K562 (cell line): ENCODE data around the gene TRPM4. TPM values are rescaled to one million over a fixed set of nuclear protein-coding genes. Genes with fewer than 3 reads are reported as not detected.

Experiments used
- BHLHE40 ChIP-seq: IDR thresholded peaks from 2 replicates; pipeline ENCODE4 v1.6.1; 2011; ENCODE audit warnings: low read length, improper control_type of control experiment
- CCNT2 ChIP-seq: IDR thresholded peaks from 2 replicates; pipeline ENCODE4 v1.6.1; 2011; ENCODE audit warnings: borderline replicate concordance, low read depth, mild to moderate bottlenecking, moderate library complexity, mixed read lengths, low read length; ENCODE audit not compliant: insufficient read length; ENCODE audit errors: extremely low read depth
- EP400 ChIP-seq: fragments of 450-650 bp; IDR thresholded peaks from 2 replicates; pipeline ENCODE4 v1.6.1; 2017; ENCODE audit warnings: antibody characterized with exemption, mild to moderate bottlenecking, moderate library complexity
- ETS2 ChIP-seq: IDR thresholded peaks from 2 replicates; pipeline ENCODE4 v1.6.1; 2016; ENCODE audit warnings: borderline replicate concordance, missing genetic modification characterization, mild to moderate bottlenecking, moderate library complexity, missing compliant biosample characterization; ENCODE audit not compliant: poor library complexity, severe bottlenecking
- FOSL1 ChIP-seq: fragments of 200-800 bp; sonication (Bioruptor generic); conservative IDR thresholded peaks from 2 replicates; pipeline ENCODE4 v1.6.1; 2016; ENCODE audit warnings: missing genetic modification characterization, missing compliant biosample characterization
- FOXP1 ChIP-seq: sonication (generic); formaldehyde crosslinking; IDR thresholded peaks from 2 replicates; pipeline ENCODE4 v1.8.0; 2022; ENCODE audit warnings: mild to moderate bottlenecking, missing genetic modification reagents
- GTF2A2 ChIP-seq: IDR thresholded peaks from 2 replicates; pipeline ENCODE4 v1.6.1; 2016; ENCODE audit warnings: mild to moderate bottlenecking, missing genetic modification characterization, missing compliant biosample characterization
- IRF9 ChIP-seq: fragments of 450-650 bp; IDR thresholded peaks from 2 replicates; pipeline ENCODE4 v1.6.1; 2016; ENCODE audit warnings: missing biosample characterization, missing genetic modification characterization
- KAT2B ChIP-seq: IDR thresholded peaks from one replicate; pipeline ENCODE4 v1.6.1; 2012; ENCODE audit warnings: low read depth, mild to moderate bottlenecking, control low read depth, inconsistent platforms, low read length, moderate library complexity
- MEF2D ChIP-seq: conservative IDR thresholded peaks from 2 replicates; pipeline ENCODE4 v1.6.1; 2016; ENCODE audit warnings: low read depth, missing genetic modification characterization, missing compliant biosample characterization
- SAFB2 ChIP-seq: fragments of 200-400 bp; formaldehyde crosslinking; IDR thresholded peaks from 2 replicates; pipeline ENCODE4 v1.6.1; 2018; ENCODE audit warnings: borderline replicate concordance, low read length, low read depth, moderate library complexity; ENCODE audit not compliant: severe bottlenecking
- ZNF263 ChIP-seq: sonication (generic); formaldehyde crosslinking; IDR thresholded peaks from 2 replicates; pipeline ENCODE4 v1.8.0; 2022; ENCODE audit warnings: mild to moderate bottlenecking, missing genetic modification reagents, borderline replicate concordance
- ZNF507 ChIP-seq: conservative IDR thresholded peaks from 2 replicates; pipeline ENCODE4 v1.6.1; 2017; ENCODE audit warnings: missing genetic modification characterization, missing compliant biosample characterization
- ZNF586 ChIP-seq: fragments of 450-650 bp; formaldehyde crosslinking; conservative IDR thresholded peaks from 2 replicates; pipeline ENCODE4 v1.4.0; 2020; ENCODE audit warnings: mild to moderate bottlenecking, moderate library complexity
- ZNF707 ChIP-seq: fragments of 250-450 bp; sonication (Bioruptor Pico); conservative IDR thresholded peaks from 2 replicates; pipeline ENCODE4 v1.8.0; 2022; ENCODE audit warnings: inconsistent platforms, mild to moderate bottlenecking, moderate library complexity
- polyA plus RNA-seq, 8 experiments: library from polyadenylated mRNA; depleted of rRNA in 4 of 8; stranded (reverse) in 5 of 8; unstranded in 3 of 8; fragments of >200 nt; fragmentation: Nextera tagmentation in 2 of 8; fragmentation: Illumina TruSeq in 1 of 8; extraction: Ambion mirVana in 2 of 8; extraction: Trizol in 1 of 8; gene quantifications; 2 replicates each; pipeline versions ENCODE4 v1.2.1 to v1.2.3, GENCODE V29; 2011 to 2014; ENCODE audit warnings: inconsistent platforms in 1 of 8, missing spikeins in 1 of 8
- total RNA-seq, 7 experiments: library from RNA; depleted of rRNA in 6 of 7; stranded (reverse); fragments of >200 nt in 6 of 7; fragmentation: Illumina TruSeq in 2 of 7; extraction: Trizol in 2 of 7; gene quantifications; 2 replicates each; pipeline versions ENCODE4 v1.2.1 to v1.2.3, GENCODE V29; 2011 to 2021; ENCODE audit warnings: low replicate concordance in 1 of 7
- TF ChIP-seq, protein P1 (sequence below): fragments of 250-450 bp; sonication (Bioruptor Pico); IDR thresholded peaks from 2 replicates; pipeline ENCODE4 v1.4.0; 2020; ENCODE audit warnings: mild to moderate bottlenecking, moderate library complexity
- TF ChIP-seq, protein P2 (sequence below): fragments of 250-450 bp; sonication (Bioruptor Pico); IDR thresholded peaks from 2 replicates; pipeline ENCODE4 v1.8.0; 2022; ENCODE audit warnings: inconsistent platforms
- TF ChIP-seq, protein P3 (sequence below): fragments of 450-650 bp; IDR thresholded peaks from 2 replicates; pipeline ENCODE4 v1.6.1; 2016; ENCODE audit warnings: borderline replicate concordance
- TF ChIP-seq, protein P4 (sequence below), 2 experiments: IDR thresholded peaks; 2 replicates each; pipeline ENCODE4 v1.6.1; 2012; ENCODE audit warnings: improper control_type of control experiment in 2 of 2, low read depth in 2 of 2, low read length in 2 of 2, borderline replicate concordance in 1 of 2

The TRPM4 gene
- total and polyA plus RNA-seq, 9 of the 15 experiments (the other 6 are each of a cell fraction or from before 2014, with no cell fraction given), result 6.5 to 45.4 (median 15.2) TPM

GRCh38 chr19:49155820-49156346 lies 1.7 kb upstream of the TRPM4 start (continued):
- TF ChIP-seq, protein P1, sequence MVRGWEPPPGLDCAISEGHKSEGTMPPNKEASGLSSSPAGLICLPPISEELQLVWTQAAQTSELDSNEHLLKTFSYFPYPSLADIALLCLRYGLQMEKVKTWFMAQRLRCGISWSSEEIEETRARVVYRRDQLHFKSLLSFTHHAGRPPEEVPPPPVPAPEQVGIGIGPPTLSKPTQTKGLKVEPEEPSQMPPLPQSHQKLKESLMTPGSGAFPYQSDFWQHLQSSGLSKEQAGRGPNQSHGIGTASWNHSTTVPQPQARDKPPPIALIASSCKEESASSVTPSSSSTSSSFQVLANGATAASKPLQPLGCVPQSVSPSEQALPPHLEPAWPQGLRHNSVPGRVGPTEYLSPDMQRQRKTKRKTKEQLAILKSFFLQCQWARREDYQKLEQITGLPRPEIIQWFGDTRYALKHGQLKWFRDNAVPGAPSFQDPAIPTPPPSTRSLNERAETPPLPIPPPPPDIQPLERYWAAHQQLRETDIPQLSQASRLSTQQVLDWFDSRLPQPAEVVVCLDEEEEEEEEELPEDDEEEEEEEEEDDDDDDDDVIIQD, result no peak
- TF ChIP-seq MEF2D (tag) (no peak; the same call in 1 of the 2 replicates), ZNF263 (peak; percentile 81), SAFB2 (no peak), KAT2B (no peak), GTF2A2 (no peak), BHLHE40 (peak; percentile 79), ZNF707 (no peak), EP400 (peak; percentile 1; the same call in 1 of the 2 replicates), IRF9 (tag) (no peak), FOSL1 (tag) (no peak), CCNT2 (peak; percentile 36), FOXP1 (no peak), ETS2 (tag) (no peak), ZNF586 (no peak), ZNF507 (no peak)
- TF ChIP-seq, protein P2, sequence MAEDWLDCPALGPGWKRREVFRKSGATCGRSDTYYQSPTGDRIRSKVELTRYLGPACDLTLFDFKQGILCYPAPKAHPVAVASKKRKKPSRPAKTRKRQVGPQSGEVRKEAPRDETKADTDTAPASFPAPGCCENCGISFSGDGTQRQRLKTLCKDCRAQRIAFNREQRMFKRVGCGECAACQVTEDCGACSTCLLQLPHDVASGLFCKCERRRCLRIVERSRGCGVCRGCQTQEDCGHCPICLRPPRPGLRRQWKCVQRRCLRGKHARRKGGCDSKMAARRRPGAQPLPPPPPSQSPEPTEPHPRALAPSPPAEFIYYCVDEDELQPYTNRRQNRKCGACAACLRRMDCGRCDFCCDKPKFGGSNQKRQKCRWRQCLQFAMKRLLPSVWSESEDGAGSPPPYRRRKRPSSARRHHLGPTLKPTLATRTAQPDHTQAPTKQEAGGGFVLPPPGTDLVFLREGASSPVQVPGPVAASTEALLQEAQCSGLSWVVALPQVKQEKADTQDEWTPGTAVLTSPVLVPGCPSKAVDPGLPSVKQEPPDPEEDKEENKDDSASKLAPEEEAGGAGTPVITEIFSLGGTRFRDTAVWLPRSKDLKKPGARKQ, result no peak
- TF ChIP-seq, protein P3, sequence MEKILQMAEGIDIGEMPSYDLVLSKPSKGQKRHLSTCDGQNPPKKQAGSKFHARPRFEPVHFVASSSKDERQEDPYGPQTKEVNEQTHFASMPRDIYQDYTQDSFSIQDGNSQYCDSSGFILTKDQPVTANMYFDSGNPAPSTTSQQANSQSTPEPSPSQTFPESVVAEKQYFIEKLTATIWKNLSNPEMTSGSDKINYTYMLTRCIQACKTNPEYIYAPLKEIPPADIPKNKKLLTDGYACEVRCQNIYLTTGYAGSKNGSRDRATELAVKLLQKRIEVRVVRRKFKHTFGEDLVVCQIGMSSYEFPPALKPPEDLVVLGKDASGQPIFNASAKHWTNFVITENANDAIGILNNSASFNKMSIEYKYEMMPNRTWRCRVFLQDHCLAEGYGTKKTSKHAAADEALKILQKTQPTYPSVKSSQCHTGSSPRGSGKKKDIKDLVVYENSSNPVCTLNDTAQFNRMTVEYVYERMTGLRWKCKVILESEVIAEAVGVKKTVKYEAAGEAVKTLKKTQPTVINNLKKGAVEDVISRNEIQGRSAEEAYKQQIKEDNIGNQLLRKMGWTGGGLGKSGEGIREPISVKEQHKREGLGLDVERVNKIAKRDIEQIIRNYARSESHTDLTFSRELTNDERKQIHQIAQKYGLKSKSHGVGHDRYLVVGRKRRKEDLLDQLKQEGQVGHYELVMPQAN, result peak; percentile 14; the same call in 1 of the 2 replicates
- TF ChIP-seq, protein P4, sequence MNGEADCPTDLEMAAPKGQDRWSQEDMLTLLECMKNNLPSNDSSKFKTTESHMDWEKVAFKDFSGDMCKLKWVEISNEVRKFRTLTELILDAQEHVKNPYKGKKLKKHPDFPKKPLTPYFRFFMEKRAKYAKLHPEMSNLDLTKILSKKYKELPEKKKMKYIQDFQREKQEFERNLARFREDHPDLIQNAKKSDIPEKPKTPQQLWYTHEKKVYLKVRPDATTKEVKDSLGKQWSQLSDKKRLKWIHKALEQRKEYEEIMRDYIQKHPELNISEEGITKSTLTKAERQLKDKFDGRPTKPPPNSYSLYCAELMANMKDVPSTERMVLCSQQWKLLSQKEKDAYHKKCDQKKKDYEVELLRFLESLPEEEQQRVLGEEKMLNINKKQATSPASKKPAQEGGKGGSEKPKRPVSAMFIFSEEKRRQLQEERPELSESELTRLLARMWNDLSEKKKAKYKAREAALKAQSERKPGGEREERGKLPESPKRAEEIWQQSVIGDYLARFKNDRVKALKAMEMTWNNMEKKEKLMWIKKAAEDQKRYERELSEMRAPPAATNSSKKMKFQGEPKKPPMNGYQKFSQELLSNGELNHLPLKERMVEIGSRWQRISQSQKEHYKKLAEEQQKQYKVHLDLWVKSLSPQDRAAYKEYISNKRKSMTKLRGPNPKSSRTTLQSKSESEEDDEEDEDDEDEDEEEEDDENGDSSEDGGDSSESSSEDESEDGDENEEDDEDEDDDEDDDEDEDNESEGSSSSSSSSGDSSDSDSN (IDR thresholded peaks at IDR 0.05; ENCODE audit: borderline replicate concordance in 1 of 2, low read depth in 2 of 2, low read length in 2 of 2), result no peak
